Measurements from ENCODE around the gene FAM221B. TPM values are rescaled to one million over a fixed set of nuclear protein-coding genes. Genes with fewer than 3 reads are reported as not detected.

The FAM221B gene
- polyA plus RNA-seq, 3 donors: 0.10 to 0.26 TPM; not detected in 1

DNA sequence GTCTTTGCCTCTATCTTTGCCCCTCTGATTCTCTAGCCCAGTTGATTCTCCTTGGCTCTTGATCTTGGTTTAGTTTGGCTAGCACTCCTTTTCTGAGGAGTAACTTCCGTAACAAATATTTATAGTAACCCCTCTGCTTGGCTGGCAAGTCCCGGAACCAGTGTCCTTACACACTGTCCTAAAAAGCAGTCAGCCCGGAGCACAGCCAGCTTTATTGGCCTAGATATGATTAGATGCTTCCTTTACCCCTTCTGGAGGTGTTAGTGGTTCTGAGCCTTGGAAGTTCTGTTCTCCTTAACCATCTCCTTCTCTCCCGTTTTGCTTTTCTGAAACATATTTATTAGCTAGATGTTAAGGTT lies 57.5 kb downstream of the FAM221B start:
- no peak for DNase-seq (ENCODE audit: extremely low read depth in 1 of 11, low read depth in 9 of 11, low spot score in 4 of 11)

DNA sequence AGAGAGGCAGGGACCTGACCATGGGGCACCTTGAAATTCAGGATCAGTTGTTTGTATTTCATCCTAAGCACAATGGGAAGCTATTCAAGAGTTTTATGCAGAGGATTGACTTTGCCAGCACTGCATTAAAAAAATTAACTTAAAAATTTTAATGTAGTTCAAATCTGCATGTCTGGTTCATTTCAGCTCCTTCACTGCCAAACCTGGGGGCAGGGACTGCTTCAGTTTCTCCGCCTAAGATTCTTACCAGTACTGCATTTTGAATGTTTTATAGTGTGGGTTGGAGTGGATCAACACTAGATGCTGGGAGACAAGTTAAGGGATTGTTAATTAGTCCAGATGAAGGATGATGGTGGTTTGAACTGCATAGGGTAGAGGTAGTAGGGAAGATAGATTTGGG lies 58.8 kb downstream of the FAM221B start:
- no peak for DNase-seq (ENCODE audit: extremely low read depth in 1 of 11, low read depth in 9 of 11, low spot score in 4 of 11)

DNA sequence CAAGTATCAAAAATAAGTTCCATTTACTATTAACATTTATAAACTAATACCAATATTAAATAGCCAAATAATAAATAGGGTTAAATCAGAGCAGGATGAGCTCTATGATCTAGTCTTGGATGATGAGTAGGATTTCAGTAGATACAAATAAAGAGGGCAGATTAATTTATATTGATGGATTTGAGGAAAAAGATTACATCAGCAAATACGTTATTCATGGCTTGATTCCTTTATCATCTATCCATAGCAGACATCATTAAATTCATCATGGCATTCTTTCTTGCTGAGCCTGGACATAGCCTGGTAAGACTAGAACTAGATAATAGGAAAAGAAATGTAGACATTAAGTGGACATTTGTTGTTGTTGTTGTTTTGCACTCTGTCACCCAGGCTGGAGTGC lies 61.1 kb downstream of the FAM221B start:
- DNase-seq (ENCODE audit: extremely low read depth in 1 of 11, low read depth in 9 of 11, low spot score in 4 of 11): no peak

GRCh38 chr9:35766997-35767396 lies 61.5 kb downstream of the FAM221B start:
- DNase-seq (ENCODE audit: extremely low read depth in 1 of 11, low read depth in 9 of 11, low spot score in 4 of 11): no peak

Other genes starting within 250 kb of the FAM221B start
- gene TESK1, start 223.5 kb downstream of the FAM221B start, polyA plus RNA-seq (ENCODE audit: insufficient read length in 3 of 3): 10 to 100 TPM; 36.0 to 42.5 (median 38.5) TPM
- gene CD72, start 210.3 kb downstream of the FAM221B start, polyA plus RNA-seq (ENCODE audit: insufficient read length in 3 of 3): 1 to 10 TPM; 2.4 to 3.9 (median 2.7) TPM
- under 1 TPM; 0.27 to 0.48 (median 0.28) TPM for gene SIT1, start 177.8 kb downstream of the FAM221B start, polyA plus RNA-seq (ENCODE audit: insufficient read length in 3 of 3)
- gene RMRP, start 170.7 kb downstream of the FAM221B start, polyA plus RNA-seq (ENCODE audit: insufficient read length in 3 of 3): 1 to 10 TPM in 1 of 3 donors, not detected in 2; 1.9 TPM
- gene CCDC107, start 170.4 kb downstream of the FAM221B start, polyA plus RNA-seq (ENCODE audit: insufficient read length in 3 of 3): 10 to 100 TPM; 14.2 to 22.3 (median 18.6) TPM
- gene ARHGEF39, start 163.5 kb downstream of the FAM221B start, polyA plus RNA-seq (ENCODE audit: insufficient read length in 3 of 3): 10 to 100 TPM in 1 of 3 donors, 1 to 10 TPM in 2; 9.3 to 11.5 (median 10.0) TPM
- 1 to 10 TPM in 1 of 3 donors, under 1 TPM in 2; 0.85 to 1.1 (median 0.93) TPM for gene CA9, start 154.8 kb downstream of the FAM221B start, polyA plus RNA-seq (ENCODE audit: insufficient read length in 3 of 3)
- gene TPM2, start 138.8 kb downstream of the FAM221B start, polyA plus RNA-seq (ENCODE audit: insufficient read length in 3 of 3): 100 to 1,000 TPM; 149 to 194 (median 156) TPM
- gene TLN1, start 96.5 kb downstream of the FAM221B start, polyA plus RNA-seq (ENCODE audit: insufficient read length in 3 of 3): 100 to 1,000 TPM; 150 to 192 (median 174) TPM
- gene CREB3, start 96.1 kb downstream of the FAM221B start, polyA plus RNA-seq (ENCODE audit: insufficient read length in 3 of 3): 10 to 100 TPM; 37.4 to 40.2 (median 39.3) TPM
- 100 to 1,000 TPM in 2 of 3 donors, 10 to 100 TPM in 1; 96.9 to 126 (median 107) TPM for gene GBA2, start 79.5 kb downstream of the FAM221B start, polyA plus RNA-seq (ENCODE audit: insufficient read length in 3 of 3)
- gene RGP1, start 79.4 kb downstream of the FAM221B start, polyA plus RNA-seq (ENCODE audit: insufficient read length in 3 of 3): 10 to 100 TPM; 28.8 to 30.3 (median 29.0) TPM
- gene MSMP, start 74.5 kb downstream of the FAM221B start, polyA plus RNA-seq (ENCODE audit: insufficient read length in 3 of 3): 1 to 10 TPM in 1 of 3 donors, not detected in 2; 1.1 TPM
- 10 to 100 TPM; 32.0 to 38.0 (median 33.7) TPM for gene NPR2, start 37.1 kb downstream of the FAM221B start, polyA plus RNA-seq (ENCODE audit: insufficient read length in 3 of 3)
- gene SPAG8, start 16.5 kb downstream of the FAM221B start, polyA plus RNA-seq (ENCODE audit: insufficient read length in 3 of 3): 1 to 10 TPM; 4.8 to 8.6 (median 6.5) TPM
- gene HINT2, start 13.7 kb downstream of the FAM221B start, polyA plus RNA-seq (ENCODE audit: insufficient read length in 3 of 3): 10 to 100 TPM; 50.5 to 60.3 (median 58.2) TPM
- 10 to 100 TPM; 24.4 to 36.4 (median 28.9) TPM for gene TMEM8B, start 496 bp upstream of the FAM221B start, polyA plus RNA-seq (ENCODE audit: insufficient read length in 3 of 3)
- gene OR13J1, start 41.7 kb upstream of the FAM221B start, polyA plus RNA-seq (ENCODE audit: insufficient read length in 3 of 3): under 1 TPM in 1 of 3 donors, not detected in 2; 0.11 TPM
- gene HRCT1, start 77.5 kb upstream of the FAM221B start, polyA plus RNA-seq (ENCODE audit: insufficient read length in 3 of 3): under 1 TPM in 2 of 3 donors, not detected in 1; 0.47 to 0.60 TPM
- gene SPAAR, start 80.8 kb upstream of the FAM221B start, polyA plus RNA-seq (ENCODE audit: insufficient read length in 3 of 3): 1 to 10 TPM; 1.3 to 1.5 (median 1.3) TPM
- not detected for gene OR2S2, start 129.4 kb upstream of the FAM221B start, polyA plus RNA-seq (ENCODE audit: insufficient read length in 3 of 3)
- 10 to 100 TPM; 26.5 to 32.5 (median 29.3) TPM for gene RECK, start 208.2 kb upstream of the FAM221B start, polyA plus RNA-seq (ENCODE audit: insufficient read length in 3 of 3)

All from renal cortex interstitium (tissue), 11 donors.